T-helper 22 cell (primary cell): Measurements from ENCODE around the gene S100A1.
"Not testable (repeated sequence)": the region's sequence is repeated elsewhere in the genome, so short reads cannot be mapped to it uniquely, and the experiment has no call there.

ENCODE experiments used
- DNase-seq: peaks from one replicate; pipeline ENCODE4 v3.0.0-alpha.2; 2020; ENCODE audit warnings: low read depth

The S100A1 gene

DNA sequence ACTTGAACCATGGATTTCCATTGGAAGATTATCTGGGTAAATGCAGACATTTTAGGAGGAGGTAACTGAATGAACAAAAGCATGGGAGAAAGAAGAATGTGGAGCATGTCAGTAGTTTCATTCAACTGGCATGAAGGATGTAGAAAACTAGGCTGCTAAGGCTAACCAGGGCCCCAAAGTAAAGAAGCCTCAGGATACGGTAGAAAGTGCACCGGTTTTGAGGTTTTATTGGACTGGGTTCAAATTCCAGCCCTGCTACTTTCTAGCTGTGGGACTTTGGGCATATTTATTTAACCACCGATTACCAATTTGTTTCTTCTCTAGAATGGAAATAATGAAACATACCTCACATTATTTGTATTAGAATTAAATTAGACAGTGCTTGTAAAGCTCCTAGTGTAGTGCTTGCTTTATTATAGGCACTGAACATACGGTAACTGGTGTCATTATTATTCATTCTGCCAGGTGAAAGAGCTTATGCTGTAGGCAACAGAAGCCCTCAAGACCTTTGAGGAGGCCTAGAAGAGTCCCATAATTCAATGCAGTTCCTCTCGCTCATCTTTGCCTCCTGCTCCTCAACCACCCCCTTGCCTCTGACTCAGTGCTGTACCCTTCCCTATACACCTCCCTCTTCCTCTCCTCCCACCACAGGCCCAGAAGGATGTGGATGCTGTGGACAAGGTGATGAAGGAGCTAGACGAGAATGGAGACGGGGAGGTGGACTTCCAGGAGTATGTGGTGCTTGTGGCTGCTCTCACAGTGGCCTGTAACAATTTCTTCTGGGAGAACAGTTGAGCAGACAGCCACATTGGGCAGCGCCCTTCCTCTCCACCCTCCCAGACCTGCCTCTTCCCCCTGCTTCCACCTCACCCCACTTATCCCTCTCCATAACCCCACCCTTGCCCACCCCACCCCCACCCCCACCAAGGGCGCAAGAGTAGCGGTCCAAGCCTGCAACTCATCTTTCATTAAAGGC is 3.1 kb downstream of the S100A1 start:
- no peak for DNase-seq

DNA sequence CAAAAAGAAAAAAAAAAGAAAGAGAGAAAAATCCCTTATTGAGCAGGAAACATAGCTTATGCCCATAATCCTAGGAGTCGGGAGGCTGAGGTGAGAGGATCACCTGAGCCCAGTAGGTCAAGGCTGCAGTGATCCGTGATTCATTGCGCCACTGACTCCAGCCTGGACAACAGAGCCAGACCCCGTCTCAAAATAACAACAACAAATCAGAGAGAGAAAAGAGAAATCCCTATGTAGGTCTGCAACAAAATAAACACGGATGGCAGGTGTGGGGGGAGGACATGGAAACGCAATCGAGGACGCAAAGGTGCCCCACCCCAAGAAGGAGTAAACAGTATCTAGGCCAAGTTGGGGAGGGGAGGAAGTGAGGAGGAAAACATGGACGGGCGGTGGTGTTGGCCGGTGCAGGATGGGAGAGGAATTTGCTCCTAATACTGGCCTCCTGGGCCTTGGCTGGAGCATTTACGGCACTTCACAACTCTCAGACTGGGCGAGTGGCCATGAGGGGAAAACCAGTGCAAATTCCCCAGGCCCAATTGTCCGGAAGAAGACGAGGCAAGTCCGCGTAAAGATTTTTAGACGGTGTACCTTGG is 5.0 kb downstream of the S100A1 start:
- DNase-seq = no peak

DNA sequence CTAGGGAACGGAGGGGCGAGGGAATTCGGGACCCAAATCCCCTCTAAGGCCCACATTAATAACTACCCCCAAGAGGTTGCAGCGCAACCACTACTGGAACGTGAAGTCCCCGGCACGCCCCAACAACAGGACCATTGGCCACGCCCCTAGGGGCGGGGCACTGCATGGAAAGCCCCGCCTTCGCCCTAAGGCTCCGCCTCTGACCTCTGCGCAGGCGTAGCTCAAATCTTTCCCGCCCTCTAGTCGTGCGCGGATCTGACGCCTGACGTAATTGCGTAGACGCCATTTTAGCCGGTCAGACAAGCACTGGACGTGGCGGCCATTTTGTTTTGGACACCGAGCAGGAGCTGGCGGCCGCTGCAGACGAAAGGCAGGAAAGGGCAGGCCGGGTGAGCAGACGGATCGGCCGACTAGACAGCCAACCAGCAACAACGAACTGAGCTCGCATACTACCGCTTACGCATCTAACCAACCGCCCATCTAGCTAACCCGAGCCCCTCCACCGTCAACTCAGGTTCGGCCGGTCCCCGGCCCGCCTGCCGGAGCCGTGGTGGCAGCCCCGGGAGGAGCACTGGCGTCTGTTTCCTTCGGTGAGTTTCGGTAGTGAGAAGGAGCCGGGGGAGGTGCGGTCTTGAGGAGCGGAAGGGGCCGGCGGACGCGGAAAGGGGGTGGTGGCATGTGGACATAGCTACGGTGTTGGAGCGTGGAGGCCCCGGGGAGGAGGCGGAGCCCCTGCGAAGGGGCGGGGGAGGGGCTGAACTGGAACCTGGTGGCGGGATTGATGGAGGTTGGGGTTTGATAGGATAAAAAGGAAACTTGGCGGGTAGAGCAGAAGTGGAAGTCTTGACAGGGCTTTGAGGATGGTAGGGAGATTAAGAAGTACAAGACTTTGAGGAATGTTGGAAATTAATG is 5.8 kb downstream of the S100A1 start, which contains the start of gene CHTOP:
Gene CHTOP (plus strand): TSS at position 313 of the 912 bp plus-strand sequence. CDS start 2,523 bp downstream, outside the sequence.
- peak; percentile 90 for DNase-seq

DNA sequence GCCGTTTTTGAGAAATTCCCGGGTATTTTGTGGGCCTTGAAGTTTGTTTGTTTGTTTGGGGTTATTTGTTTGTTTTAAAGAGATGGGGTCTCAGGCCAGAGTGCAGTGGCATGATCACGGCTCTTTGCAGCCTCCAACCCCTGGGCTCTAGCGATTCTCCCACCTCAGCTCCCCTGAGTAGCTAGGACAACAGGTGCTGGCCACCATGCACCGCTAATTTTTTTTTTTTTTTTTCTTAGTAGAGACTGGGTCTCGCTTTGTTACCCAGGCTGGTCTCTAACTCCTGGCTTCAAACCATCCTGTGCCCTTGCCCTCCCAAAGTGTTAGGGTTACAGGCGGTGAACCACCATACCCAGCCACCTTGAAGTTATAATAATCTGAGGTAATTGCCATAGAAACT is 7.6 kb downstream of the S100A1 start:
- no peak for DNase-seq

DNA sequence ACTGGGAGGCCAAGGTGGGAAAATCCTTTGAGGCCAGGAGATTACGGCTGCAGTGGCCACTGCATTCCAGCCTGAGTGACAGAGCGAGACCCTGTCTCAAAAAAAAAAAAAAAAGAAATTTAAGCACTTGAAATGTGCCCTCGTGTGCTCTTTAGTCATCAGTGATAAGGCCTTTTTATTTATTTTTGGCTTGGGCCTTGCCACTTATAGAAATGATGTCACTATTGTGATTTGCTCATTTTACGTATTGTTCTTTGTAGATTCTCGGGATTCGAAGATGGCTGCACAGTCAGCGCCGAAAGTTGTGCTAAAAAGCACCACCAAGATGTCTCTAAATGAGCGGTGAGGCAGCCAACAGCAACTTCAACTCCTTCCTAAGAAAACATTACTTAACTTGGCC is 8.1 kb downstream of the S100A1 start:
- no peak for DNase-seq

DNA sequence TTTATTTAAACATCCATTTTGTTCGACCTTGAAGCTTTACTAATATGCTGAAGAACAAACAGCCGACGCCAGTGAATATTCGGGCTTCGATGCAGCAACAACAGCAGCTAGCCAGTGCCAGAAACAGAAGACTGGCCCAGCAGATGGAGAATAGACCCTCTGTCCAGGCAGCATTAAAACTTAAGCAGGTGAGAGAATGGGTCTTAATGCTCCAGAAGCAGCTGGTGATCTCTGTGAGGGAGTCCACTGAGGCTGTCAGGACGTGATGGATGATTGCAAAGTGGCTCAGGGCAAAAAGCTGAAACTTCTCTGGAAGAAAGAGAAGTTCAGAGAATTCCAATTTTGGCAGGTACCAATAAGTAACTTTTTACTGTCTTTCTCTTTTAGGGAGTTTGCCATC is 10.0 kb downstream of the S100A1 start:
- DNase-seq = no peak

DNA sequence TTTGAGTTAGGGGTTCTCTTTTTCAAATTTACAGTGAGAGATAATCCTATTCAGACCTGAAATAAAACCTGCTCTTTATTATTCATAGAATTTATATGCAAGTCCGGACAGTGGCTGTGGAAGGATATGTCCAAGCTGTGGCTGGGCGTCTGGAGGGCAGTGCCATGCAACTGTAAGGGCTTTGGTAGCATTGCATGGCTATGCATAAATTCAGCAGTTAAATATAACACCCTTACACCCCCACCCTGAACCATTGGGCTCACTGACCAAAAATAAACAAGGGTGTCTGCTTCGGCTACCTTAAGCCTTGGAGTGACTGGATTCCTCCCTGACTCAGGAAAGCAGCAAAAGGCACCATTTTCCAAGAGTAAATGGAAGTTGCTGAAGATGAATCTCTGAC is 11.0 kb downstream of the S100A1 start:
- no peak for DNase-seq

DNA sequence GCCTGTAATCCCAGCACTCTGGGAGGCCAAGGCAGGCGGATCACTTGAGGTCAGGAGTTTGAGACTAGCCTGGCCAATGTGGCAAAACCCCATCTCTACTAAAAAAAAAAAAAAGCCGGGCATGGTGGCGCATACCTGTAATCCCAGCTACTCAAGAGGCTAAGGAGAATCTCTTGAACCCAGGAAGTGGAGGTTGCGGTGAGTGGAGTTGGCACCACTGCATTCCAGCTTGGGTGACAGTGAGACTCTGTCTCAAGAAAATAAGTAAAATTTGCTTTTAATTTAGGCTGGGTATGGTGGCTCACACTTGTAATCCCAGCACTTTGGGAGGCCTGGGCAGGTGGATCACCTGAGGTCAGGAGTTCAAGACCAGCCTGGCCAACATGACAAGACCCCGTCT is 12.0 kb downstream of the S100A1 start:
- not testable (repeated sequence) for DNase-seq

DNA sequence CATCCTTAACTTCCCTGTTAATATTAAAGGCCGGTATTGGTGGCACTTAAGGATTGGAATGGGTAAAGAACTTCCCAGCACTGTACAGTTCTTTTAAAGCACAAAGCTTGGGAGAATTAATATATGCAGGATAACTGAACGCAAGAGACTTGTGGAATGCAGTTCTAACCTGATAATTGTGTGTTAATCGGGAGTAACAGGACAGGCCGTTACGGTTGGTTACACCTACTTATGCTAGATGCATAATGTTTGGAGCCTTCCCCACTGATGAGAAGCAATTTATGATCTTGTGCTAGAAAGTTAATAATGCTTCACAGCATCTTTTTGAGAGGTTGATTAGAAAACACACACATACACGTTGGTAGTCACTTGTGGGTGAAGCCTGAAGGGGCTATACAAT is 12.6 kb downstream of the S100A1 start:
- no peak for DNase-seq

DNA sequence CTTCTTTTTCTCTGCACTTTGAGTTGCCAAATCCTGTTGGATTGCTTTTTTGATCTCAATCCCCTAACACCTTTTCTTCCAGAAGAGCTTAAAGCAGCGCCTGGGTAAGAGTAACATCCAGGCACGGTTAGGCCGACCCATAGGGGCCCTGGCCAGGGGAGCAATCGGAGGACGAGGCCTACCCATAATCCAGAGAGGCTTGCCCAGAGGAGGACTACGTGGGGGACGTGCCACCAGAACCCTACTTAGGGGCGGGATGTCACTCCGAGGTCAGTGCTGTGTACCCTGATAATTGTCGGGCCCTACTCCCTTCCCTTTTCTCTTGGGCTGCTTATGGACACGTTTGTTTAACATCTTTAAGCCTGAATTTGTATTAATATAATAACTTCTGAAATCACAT is 13.9 kb downstream of the S100A1 start:
- DNase-seq = no peak

DNA sequence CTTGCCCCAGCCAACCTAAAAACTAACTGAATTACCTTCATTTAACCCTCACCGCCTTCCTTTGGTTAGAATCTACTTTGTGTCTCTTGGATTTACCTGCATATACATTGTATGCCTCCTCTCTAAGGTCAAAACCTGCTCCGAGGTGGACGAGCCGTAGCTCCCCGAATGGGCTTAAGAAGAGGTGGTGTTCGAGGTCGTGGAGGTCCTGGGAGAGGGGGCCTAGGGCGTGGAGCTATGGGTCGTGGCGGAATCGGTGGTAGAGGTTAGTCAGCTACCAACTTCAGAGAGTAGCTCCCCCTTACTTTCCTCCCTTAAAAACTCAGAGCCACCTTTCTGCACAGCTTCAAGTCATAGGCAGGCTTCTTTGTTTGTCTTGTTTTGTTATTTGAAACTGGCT is 14.9 kb downstream of the S100A1 start:
- no peak for DNase-seq

DNA sequence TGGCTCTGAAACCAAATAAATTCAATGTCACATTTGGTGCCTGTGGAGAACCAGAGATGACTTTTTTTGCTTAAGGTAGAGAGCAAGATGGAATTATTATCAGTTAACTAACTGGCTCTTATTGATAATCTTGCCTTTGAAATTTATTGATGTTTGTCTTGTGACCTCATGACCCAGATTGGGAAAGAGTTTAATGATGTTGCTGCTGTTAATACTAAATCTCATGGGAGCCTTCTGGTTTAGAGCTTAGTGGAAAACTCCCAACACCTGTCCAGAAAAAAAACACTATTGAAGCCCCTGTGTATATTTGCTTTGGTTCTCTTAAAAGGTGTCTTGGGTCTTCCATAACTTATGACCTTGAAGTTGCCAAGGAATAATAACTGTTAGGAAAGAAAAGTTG is 15.6 kb downstream of the S100A1 start:
- DNase-seq = no peak

DNA sequence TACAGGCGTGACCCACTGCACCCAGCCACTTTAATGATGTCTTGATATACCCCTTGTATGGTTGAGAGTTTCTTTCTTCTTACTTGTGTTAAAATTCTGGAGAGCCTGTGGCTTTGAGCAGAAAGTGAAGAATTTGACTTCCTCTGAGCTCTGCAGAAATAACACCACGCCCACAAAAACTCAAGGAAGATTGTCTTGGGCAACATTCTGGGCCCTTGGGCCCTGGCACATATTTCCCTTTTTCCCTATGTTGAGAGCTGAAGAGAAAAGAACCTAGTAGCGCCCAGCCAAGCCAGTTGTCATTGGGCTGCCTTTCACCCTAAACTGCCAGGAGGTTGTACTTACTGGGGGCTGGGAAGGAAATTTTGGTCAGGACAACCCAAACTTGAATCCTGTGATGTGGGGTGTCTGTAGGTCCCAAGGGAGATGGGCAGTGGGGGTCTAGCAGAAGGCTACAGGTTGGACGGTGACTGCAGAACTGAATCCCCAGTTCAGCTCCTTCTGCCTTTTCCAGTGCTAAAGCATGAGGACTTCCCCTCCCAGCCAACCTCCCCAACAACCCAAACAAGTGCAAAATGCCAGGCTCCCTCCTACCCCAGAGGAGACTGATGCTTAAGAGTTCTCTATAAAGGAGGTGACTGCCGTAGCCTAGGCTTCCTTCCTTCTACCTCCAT is 18.6 kb downstream of the S100A1 start:
- no peak for DNase-seq

DNA sequence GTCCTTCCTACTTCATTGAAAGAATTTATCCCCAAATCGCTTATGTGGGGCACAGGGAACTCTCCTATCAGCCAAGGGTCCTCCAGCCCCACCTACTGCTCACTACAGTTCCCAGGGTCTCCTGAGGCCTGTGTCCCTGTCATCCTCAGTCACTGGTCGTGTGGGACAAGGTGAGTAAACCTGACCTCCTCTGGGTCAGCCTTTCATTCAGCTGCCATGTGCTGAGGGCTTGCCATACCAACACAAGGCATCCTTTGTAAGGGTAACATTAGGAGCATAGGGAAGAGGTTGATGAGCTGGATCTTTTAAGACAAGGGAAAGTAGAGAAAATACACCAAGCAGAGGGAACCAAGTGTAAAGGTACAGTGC is 19.1 kb downstream of the S100A1 start:
- no peak for DNase-seq

DNA sequence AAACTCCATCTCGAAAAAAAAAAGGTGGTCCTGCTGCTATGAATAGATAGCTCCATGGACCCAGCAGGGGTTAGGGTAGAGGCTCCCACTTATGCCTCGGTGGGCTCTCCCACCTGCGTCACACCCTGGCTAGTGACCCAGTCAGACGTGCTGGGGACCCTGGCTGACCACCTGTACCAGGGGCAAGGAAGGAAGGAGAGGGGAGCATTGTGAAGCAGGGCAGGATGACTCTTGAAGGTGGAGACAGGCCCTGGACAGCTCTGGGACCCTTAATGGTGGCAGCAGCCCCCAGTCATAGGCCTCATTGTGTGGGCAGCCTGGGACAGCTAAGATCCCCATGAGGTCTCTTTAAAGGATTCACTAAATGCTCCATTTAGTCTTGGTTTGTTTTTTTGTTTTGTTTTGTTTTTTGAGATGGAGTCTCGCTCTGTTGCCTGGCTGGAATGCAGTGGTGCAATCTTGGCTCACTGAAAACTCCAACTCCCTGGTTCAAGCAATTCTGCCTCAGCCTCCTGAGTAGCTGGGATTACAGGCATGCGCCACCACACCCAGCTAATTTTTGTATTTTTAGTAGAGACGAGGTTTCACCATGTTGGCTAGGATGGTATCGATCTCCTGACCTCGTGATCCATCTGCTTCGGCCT is 19.9 kb downstream of the S100A1 start:
- no peak for DNase-seq

DNA sequence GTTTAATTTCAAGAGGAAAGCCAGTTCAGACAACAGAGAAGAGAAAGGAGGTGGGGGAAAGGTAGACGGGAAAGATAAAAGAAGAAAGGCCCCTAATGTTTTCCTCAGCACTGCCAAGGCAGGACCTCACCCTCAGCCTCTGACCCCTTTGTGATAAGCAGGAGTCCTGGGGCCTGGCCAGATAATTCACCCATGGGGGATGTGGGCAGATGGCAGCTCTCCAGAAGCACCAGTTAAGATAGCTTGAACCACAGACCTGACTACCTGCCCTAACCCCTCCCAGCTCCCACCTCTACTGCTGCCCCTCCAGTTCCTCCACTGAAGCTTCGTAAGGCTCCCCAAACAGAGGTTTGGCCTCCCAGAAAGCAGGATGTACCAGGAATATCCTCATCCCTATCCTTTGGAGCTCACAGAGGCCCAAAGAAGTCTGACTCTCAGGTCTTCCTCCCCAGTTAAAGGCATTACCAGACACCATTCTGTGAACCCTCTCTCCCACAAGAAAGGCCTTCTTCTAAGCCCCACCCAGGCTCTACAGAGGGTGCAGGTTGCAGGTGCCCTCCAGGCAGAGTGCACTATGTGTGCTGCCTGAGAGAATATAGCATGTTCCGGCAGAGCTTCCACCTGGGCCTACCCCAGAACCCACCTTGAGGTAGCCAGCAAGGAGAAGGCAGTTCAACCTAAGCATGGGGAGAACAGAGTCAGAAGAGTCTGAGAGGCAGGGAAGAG is 21.1 kb downstream of the S100A1 start:
- no peak for DNase-seq

DNA sequence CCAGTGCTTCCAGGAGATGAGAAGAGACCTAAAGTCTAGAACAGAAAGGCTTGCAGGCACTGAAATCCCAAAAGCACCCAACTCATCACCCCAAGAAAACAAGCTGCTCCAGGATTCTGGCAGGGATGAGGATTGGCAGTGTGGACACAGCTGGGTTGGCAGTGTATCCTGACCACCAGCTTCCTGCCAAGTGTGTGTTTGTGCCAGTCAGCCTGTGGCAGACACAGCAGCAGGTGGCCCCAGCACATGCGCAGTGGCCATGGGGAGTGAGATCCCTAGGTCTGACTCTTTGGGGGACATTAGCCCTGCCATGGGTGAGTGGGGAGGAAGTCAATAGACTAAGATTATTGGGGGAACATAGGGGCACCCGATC is 21.6 kb downstream of the S100A1 start:
- no peak for DNase-seq

DNA sequence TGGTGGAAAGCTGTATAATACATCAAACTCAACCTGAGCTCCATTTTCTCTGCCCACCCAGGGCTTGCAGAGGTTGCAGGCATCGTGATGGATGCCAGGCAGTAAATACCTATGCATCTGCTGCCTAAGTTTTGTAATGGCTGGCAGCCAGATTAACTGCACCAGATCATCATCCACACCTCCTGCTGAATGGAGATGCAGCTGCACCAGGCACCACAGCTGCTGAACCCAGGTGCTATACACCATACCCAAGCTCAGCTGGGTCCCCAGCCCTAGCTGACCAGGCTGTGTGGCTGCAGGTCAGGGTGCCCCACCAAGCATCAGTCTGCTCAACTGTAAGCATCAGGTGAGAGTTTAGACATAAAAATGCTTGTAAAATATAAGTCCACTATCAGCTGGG is 23.5 kb downstream of the S100A1 start:
- no peak for DNase-seq

DNA sequence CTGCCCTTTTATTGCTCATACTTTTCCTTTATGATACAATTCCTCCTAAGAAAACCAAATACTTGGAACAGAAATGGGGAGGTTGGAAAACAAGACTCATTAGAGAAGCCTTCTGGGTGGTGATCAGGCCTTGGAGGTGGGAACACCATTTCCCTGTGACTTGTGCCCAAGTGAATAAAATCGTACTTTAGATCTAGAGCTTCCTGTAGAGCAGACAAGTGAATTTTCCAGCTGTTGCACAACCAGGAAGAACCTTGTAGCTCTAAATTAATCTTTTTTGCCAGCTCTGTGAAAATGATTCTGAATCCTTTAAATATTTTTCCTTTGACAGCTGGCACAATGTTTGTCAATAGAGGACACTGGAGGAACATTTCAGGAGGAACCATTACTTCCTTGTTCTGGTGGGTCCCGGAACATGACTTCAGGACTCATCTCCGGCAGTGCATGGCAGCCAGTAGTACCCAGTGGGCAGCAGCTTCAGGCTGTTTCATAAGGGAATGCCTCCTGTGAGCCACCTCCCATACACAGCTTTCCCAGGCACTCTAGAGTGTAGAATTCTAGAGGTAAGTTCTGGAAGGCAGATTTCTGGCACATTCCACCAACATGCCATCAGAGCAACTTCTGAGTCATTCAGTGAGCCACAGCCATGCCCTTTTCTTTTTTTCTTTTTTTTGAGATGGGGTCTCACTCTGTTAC is 24.7 kb downstream of the S100A1 start:
- no peak for DNase-seq

DNA sequence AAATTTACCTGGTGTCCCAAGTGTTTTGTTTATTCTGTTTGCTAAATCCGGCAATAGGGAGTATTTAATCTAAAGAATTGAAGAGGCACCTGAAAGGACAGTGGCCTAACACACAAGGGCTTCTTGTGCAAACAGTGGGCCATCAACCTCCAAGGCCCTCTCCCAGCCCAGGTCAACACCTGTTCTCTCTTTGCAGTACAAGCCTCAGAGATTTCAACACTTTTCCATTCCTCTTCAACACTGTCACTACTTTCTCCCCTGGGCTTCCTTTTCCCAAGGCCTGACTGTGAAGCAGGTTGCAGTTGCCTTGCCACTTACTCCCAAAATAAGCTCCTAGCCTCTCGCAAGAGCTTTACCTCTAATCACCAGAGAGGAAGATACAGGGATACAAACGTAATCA is 27.1 kb downstream of the S100A1 start:
- no peak for DNase-seq
